HG03378 (cell line): ENCODE measurements around the gene GLDC.
"Not testable (repeated sequence)": the region's sequence is repeated elsewhere in the genome, so short reads cannot be mapped to it uniquely, and the experiment has no call there.

Experiments
- ATAC-seq: cut with Tn5 transposase; IDR thresholded peaks from one replicate; pipeline ENCODE4 v1.9.1; 2021; ENCODE audit warnings: mild to moderate bottlenecking, moderate library complexity; ENCODE audit not compliant: unreplicated experiment

Gene GLDC

DNA sequence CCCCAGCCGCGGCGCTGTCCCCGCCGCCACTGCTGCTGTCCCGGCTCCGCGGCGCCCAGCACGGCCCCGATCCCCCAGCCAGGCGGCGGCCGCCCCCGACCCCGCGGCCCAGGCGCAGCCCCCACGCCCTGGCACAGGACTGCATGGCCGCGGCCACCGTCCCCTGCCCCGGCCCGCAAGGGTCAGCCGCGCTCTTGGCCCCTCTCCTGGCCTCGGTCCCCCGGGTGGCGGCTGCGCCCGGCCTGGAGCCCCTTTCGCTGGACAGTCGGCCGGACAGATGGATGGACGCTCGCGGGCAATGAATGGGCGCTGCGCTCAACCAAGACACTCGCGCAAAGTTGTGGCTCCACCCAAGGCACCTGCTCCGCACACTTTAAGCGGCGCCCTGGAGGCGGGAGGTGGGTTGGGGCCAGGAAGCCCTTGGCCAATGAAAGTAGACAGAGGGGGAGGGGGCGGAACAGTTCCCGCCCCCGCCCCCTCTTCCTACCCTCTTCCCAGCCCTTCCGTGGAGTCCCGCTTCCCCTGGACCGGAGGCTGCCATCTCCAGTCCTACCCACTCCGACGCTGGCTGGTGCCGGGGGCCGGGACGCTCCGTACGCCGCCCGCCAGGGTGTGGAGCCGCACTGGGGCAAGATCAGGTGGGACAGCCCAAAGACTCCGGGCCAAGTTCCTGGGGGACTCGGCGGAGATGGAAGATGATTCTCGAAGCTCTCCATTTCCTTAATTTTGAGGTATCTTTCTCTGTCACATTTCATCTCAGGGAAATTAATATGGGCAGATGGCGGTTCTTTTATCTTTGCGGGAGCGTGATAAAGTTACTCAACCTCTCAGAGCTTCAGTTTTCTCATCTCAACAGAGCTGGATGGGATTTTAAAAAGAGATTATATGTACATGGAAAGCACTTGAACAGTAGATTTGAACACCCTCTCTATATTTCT is at the start of gene GLDC:
Gene GLDC, minus strand, starts transcription at position 375 of the 938 bp plus-strand sequence. Its CDS starts 230 bp downstream, at position 145.
- peak; percentile 84 for ATAC-seq

DNA sequence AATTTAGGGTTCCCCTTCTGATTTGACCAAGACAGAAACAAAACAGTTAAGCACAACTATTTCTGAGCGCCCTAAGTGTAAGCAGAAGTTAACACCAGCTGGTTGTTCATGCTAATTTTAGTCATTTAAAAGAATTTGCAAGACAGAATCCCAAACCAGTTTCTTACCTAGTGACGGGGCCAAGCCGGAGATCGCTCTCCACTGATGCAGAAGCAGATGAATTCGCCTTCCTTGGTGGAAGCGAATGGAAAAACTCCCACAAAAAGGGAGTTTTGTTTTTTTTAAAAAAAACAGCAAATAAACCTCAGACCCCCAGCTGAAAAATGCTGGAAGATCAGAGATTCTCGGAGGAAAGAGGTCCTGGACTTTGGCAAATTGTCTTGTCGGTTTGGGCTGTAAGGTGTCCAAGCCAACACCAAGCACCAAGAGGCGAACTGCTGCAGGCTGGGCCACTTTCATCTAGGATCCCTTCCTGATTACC is 47.4 kb upstream of the GLDC start:
- ATAC-seq, result no peak

DNA sequence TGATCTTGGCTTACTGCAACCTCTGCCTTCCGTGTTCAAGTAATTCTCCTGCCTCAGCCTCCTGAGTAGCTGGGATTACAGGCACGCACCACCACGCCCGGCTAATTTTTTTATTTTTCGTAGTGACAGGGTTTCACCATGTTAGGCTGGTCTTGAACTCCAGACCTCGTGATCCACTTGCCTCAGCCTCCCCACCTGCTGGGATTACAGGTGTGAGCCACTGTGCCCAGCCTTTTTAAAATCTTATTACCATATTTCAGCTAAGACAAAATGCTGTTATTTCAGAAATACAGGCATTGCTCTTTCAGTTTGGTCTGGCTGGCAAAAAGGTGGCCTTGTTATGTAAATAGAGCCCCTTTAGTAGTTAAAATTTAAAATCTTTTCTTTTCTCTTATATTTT is 46.9 kb upstream of the GLDC start:
- no peak for ATAC-seq

DNA sequence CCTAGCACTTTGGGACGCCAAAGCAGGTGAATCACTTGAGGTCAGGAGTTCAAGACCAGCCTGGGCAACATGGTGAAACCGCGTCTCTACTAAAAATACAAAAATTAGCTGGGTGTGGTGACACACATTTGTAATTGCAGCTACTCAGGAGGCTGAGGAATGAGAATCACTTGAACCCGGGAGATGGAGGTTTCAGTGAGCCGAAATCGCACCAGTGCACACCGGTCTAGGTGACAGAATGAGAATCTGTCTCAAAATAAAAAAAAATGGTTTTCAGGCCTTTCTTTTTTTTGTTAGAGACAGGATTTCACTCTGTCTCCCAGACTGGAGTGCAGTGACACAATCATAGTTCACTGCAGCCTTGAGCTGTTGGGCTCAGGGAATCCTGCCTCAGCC is 45.1 kb upstream of the GLDC start:
- not testable (repeated sequence) for ATAC-seq

DNA sequence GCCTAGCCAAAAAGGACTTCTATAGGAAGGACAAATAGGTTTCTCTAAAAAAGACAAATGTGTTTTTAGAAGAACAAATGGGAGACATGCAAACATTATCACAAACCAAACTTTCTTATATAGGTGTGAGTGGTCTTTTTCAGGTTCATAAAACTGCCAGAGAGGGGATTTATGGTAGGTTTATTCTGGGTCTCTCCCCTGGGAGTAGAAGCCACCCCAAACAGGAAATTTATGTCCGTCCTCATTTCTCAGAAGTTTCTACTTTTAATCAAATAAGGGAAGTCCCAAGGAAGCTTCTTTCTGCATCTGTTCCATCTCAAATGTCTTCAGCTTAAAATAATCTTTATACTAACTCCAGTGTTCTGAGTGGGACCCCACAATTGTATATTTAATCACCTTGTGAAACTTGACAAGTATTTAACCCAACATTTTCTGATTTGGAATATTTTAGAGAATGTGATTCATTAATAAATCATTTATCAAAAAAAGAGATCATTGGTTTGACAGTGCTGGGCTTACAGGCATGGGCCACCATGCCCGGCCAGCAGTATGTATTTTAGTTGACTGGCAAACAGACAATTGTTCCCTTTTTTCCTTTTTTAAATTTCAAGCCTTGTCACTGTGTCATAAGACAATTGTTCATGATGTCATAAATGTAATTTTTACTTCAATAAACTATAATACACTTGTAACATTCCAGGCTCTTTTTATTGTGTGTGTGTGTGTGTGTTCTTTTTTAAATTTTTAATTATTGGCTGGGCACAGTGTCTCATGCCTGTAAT is 44.6 kb upstream of the GLDC start:
- ATAC-seq, result peak; percentile 42

DNA sequence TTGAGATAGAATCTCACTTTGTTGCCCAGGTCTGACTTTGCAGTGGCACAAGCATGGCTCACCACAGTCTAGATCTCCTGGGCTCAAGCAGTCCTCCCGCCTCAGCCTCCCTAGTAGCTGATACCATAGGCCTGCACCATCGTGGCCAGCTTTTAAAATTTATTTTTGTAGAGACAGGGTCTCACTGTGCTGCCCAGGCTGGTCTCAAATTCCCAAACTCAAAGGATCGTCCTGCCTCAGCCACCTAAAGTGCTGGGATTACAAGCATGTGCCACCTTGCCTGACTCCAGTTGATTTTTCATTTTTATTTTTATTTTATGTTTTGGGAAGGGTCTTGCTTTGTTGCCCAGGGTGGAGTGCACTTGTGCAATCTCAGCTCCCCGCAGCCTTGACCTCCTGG is 41.7 kb upstream of the GLDC start:
- no peak for ATAC-seq

DNA sequence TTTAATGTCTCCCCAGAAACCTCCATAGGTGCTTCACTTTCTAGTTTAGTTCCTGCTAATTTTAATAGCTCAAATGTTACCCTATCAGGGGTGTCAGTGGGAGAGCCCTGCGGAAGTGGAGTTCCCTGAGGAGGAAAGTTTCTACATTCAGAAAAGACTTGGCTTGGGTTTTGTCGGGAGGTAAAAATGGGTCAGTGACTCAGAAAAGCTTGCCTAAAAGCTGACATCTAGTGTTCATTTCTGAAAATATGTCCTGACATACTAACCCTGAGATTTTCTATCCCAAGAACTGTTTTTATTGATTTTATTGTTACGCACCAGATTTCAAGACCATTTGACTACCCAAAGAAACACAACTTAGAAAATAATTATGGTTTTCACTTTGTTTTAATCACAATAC is 40.9 kb upstream of the GLDC start:
- ATAC-seq, result no peak

DNA sequence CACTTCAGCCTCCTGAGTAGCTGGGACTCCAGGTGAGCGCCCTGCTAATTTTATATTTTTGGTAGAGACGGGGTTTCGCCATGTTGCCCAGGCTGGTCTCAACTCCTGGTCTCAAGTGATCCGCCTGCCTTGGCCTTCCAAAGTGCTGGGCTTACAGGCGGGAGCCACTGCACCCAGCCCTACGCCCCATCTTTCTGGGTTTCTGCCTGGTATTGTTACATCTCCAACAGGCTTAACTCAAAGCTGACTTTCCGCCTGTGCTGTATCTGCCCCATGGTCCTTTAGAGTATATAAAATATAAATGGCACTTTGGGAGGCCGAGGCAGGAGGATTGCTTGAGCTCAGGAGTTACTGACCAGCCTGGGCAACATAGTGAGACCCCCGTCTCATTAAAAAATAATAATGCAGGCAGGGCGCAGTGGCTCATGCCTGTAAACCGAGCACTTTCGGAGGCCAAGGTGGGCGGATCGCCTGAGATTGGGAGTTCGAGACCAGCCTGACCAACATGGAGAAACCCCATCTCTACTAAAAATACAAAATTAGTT is 36.5 kb upstream of the GLDC start:
- ATAC-seq, result no peak

DNA sequence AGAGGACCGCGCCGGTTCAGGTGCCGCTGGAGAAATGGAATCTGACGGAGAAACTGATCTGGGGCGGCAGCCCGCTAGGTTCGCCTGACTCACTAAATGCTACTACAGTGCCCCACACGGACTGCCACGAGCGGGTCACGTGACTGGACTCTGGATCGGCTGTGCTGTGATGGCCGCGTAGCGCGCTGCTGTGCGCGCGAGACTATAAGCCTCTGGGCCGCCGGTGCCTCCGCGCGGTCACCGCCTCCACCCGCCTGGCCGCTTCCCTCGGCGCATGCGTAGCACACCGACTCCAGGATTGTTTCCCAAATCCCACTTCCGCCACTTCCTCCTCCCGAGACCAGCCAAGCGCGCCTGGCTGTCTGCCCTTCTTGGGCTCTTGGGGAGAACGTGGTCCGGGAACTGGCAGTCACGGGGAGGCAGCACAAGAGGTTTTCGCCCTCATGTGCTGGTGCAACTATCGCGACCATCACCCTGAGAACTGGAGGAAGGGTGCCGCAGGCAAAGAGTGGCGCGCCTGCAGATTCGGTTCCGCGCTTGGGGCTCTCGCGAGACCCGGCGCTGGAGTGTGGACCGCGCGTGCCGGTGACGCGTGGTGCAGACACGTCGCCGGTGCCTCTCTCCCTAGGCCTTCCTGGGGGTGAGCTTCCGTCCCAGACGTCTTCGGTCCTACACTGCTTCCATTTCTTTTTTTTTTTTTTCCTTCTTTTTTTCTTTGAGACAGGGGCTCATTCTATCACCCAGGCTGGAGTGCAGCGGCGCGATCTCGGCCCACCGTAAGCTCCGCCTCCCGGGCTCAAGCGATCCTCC is 35.8 kb upstream of the GLDC start:
- ATAC-seq, result peak; percentile 58

DNA sequence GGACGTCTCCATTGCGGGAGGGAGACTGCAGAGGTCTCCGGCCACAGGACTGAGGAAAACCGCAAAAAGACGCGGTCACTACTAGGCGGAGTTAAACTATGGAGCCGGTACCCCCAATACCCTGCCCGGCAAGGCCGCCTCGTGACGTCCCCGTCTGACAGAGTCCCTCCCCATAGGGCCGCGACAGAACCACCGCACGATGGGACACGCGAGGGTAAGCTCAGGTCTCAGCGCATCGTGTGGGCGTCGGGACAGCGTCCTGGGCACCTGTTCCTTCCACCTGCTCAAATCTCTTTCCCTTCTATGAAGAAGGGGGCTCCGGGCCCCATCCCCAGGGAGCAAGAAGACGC is 35.2 kb upstream of the GLDC start:
- peak; percentile 16 for ATAC-seq

DNA sequence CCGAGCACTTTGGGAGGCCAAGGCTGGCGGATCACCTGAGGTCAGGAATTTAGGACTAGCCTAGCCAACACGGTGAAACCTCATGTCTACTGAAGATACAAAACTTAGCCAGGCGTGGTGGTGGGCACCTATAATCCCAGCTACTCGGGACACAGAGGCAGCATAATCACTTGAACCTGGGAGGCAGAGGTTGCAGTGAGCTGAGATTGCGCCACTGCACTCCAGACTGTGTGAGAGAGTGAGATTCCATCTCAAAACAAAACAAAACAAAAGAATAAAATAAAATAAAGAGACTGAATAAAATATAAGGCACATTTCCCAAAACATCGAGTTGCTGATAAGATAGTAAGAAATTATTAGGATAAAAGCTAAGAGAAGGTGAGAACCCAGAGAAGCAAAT is 32.3 kb upstream of the GLDC start:
- no peak for ATAC-seq

DNA sequence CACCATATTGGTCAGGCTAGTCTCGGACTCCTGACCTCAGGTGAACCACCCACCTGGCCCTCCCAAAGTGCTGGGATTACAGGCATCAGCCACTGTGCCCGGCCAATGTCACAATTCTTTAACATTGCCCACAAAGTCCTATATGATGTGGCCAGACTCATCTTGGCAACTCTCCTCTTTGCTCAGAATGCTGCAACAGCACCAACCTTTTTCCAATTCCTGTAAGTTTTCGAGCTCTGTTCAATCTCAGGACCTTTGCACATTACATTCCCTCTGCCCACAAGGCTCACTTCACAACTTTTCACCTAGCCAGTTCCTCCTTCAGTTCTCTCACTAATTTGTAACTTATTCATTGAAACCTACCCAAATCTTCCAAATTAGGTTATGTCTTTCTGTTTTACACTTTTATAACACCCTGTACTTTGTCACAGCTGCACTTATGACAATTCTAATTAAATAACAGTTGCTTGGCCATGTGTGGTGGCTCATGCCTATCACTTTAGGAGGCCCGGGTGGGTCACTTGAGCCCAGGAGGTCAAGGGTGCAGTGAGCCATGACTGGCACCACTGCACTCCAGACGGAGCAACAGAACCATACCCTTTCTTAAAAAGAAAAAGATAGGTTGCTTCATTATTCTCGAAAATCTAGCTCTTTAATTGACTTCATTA is 30.9 kb upstream of the GLDC start:
- no peak for ATAC-seq

DNA sequence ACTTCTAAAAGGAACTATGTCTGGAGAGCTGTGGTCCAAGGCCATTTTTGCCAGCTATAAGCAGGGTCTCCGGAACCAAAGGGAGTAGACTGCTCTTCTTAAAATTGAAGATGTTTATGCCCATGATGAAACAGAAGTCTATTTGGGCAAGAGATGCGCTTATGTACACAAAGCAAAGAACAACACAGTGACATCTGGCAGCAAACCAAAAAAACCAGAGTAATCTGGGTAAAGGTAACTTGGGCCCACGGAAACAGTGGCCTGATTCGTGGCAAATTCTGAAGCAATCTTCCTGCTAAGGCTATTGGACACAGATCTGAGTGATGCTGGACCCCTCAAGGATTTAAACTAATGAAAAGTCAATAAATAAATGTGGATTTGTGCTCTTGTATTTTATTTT is 29.7 kb upstream of the GLDC start:
- no peak for ATAC-seq

DNA sequence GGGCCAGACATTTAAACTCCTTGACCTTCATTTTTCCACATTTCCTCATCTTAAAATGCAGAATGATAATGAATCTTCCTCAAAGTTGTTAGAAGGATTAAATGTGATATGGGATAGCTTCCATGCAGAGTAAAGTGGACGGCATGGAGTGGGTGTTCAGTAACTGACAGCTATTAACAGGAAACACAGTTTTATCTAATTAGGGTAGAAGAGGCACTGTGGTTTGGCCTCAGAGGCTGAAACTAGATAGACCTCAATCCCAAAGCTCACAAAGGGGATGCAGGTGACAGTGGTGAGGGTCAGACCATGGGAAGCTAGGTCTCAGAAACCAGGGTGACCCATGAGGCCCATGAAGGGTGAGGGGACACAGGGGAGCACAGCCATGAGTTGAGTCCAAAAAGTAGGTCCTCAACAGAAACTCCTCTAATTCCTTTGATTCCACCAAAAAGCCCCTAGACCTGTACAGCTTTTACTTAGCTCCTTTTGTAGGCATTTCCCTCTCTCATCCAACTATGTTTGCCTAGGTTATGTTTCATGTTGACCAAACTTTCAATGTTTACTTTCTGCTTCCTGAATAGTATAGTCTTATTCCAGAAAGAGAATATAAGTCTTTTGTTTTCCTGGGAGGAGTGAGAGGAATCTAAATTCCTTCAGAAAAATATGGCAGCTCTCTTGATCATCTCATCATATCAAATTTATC is 27.9 kb upstream of the GLDC start:
- no peak for ATAC-seq

DNA sequence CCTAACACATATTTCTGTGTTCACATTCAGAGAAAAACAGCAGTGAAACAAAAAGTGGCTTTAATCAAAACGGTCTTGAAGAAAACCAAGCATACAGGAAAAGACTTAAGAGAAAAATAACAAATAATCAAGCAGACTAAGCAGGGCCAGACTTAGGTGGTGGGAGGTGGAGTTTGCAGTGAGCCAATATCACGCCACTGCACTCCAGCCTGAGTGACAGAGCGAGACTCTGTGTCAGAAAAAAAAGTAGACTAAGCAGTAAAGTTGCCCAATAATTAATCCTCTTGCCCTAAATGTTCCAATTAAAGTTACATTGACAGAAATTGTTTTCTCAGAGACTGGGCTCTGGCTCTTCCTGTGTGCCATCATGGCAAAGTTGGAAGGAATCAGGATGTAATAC is 26.6 kb upstream of the GLDC start:
- ATAC-seq, result no peak

DNA sequence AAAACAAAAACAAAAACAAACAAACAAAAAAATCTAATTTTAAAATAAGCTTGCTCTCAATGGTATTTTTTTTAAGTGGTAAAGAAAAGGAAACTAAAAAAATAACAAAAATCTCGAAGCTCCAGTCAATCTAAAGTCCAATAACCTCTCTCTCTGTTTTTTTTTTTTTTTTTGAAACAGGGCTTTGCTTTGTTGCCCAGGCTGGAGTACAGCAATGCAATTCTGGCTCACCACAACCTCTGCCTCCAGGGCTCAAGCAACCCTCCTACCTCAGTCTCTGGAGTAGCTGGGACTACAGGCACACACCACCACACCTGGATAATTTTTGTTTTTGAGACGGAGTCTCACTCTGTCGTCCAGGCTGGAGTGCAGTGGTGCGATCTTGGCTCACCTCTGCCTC is 25.9 kb upstream of the GLDC start:
- ATAC-seq, result no peak

DNA sequence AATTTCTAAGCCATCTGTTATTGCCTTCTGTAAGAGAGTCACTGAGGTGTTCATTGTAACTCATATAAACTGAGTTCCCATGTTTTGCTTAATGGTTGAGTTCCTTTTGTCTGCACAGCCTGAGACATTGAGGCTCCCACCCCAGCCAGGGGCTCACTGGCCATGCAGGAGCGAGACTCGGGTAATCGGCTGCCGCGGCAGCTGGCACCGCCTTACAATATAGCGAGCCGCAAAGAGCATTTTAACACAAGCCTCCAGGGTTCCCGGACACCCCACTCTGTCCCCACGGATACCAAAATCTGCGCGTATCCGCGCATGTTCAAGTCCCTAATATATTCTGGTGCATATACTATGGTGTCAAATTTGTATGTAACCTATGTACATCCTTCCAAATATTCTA is 24.4 kb upstream of the GLDC start:
- no peak for ATAC-seq

DNA sequence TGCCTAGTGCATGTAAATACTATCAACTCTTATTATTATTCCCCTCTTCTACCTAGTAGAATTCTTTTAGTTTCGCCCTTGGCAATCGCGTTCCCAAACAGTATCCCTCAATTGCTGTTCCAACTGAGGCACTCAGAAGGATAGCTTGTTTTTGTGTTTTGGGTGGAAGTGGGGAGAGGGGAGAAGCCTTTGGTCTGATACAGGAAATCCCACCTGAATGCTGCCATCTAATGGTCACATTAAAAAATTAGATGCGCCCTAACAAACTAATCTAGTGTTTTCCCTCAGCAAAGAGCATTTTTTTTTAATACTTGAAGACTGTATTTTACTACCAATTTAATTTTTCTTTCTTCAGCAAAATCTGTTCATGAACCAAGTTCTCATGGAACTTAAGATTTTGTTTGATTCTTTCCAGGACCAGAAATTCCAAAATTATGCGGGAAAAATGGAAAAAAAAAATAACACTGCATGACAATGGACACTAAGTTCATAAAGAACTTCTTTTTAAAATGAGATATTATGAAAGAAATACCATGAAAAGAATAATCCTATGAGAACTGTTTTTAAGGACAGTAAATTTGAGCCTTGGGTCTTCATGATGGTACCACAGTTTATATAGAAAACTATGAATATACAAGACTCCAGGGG is 22.2 kb upstream of the GLDC start:
- no peak for ATAC-seq

DNA sequence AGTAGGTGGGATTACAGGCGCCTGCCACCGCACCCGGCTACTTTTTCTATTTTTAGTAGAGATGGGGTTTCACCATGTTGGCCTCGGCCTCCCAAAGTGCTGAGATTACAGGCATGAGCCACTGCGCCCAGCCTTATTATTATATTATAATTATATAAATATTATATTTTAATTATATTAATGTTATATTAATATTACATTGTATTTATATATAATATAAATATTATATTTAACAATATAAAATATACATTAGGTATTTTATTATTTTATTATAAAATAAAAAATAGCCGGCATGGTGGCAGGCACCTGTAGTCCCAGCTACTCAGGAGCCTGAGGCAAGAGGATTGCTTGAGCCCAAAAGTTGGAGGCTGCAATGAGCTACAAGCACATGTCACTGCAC is 21.6 kb upstream of the GLDC start:
- no peak for ATAC-seq
